Natural killer cell (primary cell): ENCODE data around the gene LHFPL2. TPM values are rescaled to one million over a fixed set of nuclear protein-coding genes. Genes with fewer than 3 reads are reported as not detected.

ENCODE experiments used
- ATAC-seq, 3 donors: fragments of 150-1000 bp in 2 of 3; fragments of 200-7000 bp in 1 of 3; cut with Tn5 transposase; 1 replicate in 1 of 3; 2 replicates in 2 of 3; pipeline ENCODE4 v1.10.0; 2021; ENCODE audit warnings: mild to moderate bottlenecking in 2 of 3, moderate library complexity in 2 of 3
- DNase-seq, 2 donors: peaks; one replicate each; pipeline versions ENCODE4 v3.0.0 to v3.0.0-alpha.2; 2013 to 2021; ENCODE audit warnings: mixed read lengths in 1 of 2
- H3K27ac ChIP-seq: one replicate; pipeline ENCODE4 v1.5.1; 2013; ENCODE audit warnings: mild to moderate bottlenecking, low read length
- H3K27me3 ChIP-seq: one replicate; pipeline ENCODE4 v1.6.1; 2013; ENCODE audit warnings: low read length; ENCODE audit not compliant: control insufficient read depth, insufficient read depth
- H3K36me3 ChIP-seq: one replicate; pipeline ENCODE4 v1.6.1; 2013; ENCODE audit warnings: low read length; ENCODE audit not compliant: control insufficient read depth, insufficient read depth
- H3K4me1 ChIP-seq: one replicate; pipeline ENCODE4 v1.6.1; 2013; ENCODE audit warnings: low read length; ENCODE audit not compliant: control insufficient read depth, insufficient read depth
- H3K4me3 ChIP-seq: one replicate; pipeline ENCODE4 v1.5.1; 2013; ENCODE audit warnings: low read length
- H3K9me3 ChIP-seq: one replicate; pipeline ENCODE4 v1.6.1; 2013; ENCODE audit warnings: low read length; ENCODE audit not compliant: control insufficient read depth, insufficient read depth
- H3K27ac Mint-ChIP-seq, 2 donors: one replicate each; pipeline ENCODE4 v1.8.0; 2022; ENCODE audit warnings: mild to moderate bottlenecking in 2 of 2, mixed read lengths in 2 of 2, moderate library complexity in 1 of 2
- H3K27me3 Mint-ChIP-seq, 2 donors: one replicate each; pipeline ENCODE4 v1.8.0; 2022; ENCODE audit warnings: low read depth in 2 of 2, mixed read lengths in 2 of 2
- H3K36me3 Mint-ChIP-seq: one replicate; pipeline ENCODE4 v1.8.0; 2022; ENCODE audit warnings: mixed read lengths
- H3K4me1 Mint-ChIP-seq, 2 donors: one replicate each; pipeline ENCODE4 v1.8.0; 2022; ENCODE audit warnings: mixed read lengths in 2 of 2
- H3K4me3 Mint-ChIP-seq: one replicate; pipeline ENCODE4 v1.8.0; 2022; ENCODE audit warnings: mild to moderate bottlenecking, moderate library complexity, mixed read lengths
- H3K9me3 Mint-ChIP-seq, 2 donors: one replicate each; pipeline ENCODE4 v1.8.0; 2022; ENCODE audit warnings: mixed read lengths in 2 of 2
- CTCF ChIP-seq: fragments of 200-600 bp; IDR thresholded peaks from one replicate; pipeline ENCODE4 v1.8.0; 2022; ENCODE audit warnings: antibody characterized with exemption
- WGBS: methylation state at CpG from one replicate; pipeline ENCODE4 v1.1.7; 2013; ENCODE audit warnings: missing lambda C conversion rate; ENCODE audit not compliant: insufficient coverage; 5-methylcytosine and 5-hydroxymethylcytosine counted together
- intact Hi-C: fragments of 100-400 bp; cut with micrococcal nuclease; formaldehyde crosslinking; loops from one replicate; pipeline ENCODE4 v1.14.2; 2022
- total RNA-seq, 4 donors: library from RNA; stranded (reverse); fragments of 120-200 nt in 1 of 4; gene quantifications; one replicate each; pipeline versions ENCODE4 v1.2.3 to v1.2.4, GENCODE V29; 2013 to 2022

LHFPL2 gene
- total RNA-seq, 3 donors from 2014 or later (not counting 1 experiment from before 2014, with no cell fraction given) = 0.85 to 1.9 (median 1.00) TPM

- WGBS = 86% methylated on average over 5 of the region's 7 CpGs
- ATAC-seq = no peak
- Mint-ChIP-seq H3K4me1 (no peaks in the 10 kb centered on the region), H3K4me3 (no peak overlapping the region), H3K27ac (no peak overlapping the region), H3K9me3 (no peaks in the 10 kb centered on the region), H3K27me3 (peaks cover 0 to 12% of the 10 kb centered on the region in 2 donors), H3K36me3 (no peaks in the 10 kb centered on the region)
- Histone ChIP-seq H3K27ac (no peak overlapping the region), H3K4me3 (no peak overlapping the region), H3K4me1 (no peaks in the 10 kb centered on the region), H3K36me3 (no peaks in the 10 kb centered on the region), H3K9me3 (no peaks in the 10 kb centered on the region), H3K27me3 (no peaks in the 10 kb centered on the region)
- DNase-seq = no peak
- intact Hi-C loops = no loop called here
- no peak for TF ChIP-seq CTCF
Observed at GRCh38 chr5:78566747-78567425, 81.7 kb downstream of the LHFPL2 start.

GRCh38 chr5:78565395-78565794, 83.2 kb downstream of the LHFPL2 start:
- TF ChIP-seq CTCF = no peak
- no peak for DNase-seq
- Mint-ChIP-seq H3K27ac (no peak overlapping the region), H3K4me3 (no peak overlapping the region), H3K27me3 (peaks cover 2 to 5% of the 10 kb centered on the region in 2 donors), H3K9me3 (no peaks in the 10 kb centered on the region), H3K36me3 (no peaks in the 10 kb centered on the region), H3K4me1 (no peaks in the 10 kb centered on the region)
- no peak for ATAC-seq
- Histone ChIP-seq H3K9me3 (no peaks in the 10 kb centered on the region), H3K27ac (no peak overlapping the region), H3K36me3 (no peaks in the 10 kb centered on the region), H3K27me3 (no peaks in the 10 kb centered on the region), H3K4me3 (no peak overlapping the region), H3K4me1 (no peaks in the 10 kb centered on the region)
- 95% methylated on average over 1 of the region's 1 CpG for WGBS
- intact Hi-C loops = no loop called here

- Histone ChIP-seq H3K36me3 (no peaks in the 10 kb centered on the region), H3K4me1 (no peaks in the 10 kb centered on the region), H3K4me3 (no peak overlapping the region), H3K27me3 (no peaks in the 10 kb centered on the region), H3K27ac (no peak overlapping the region), H3K9me3 (no peaks in the 10 kb centered on the region)
- WGBS = 77% methylated on average over 2 of the region's 2 CpGs
- Mint-ChIP-seq H3K36me3 (no peaks in the 10 kb centered on the region), H3K4me3 (no peak overlapping the region), H3K9me3 (no peaks in the 10 kb centered on the region), H3K27me3 (peaks cover 6 to 10% of the 10 kb centered on the region in 2 donors), H3K27ac (no peak overlapping the region), H3K4me1 (no peaks in the 10 kb centered on the region)
- TF ChIP-seq CTCF = no peak
- intact Hi-C loops = no loop called here
- DNase-seq (no peak), ATAC-seq (no peak)
Observed at GRCh38 chr5:78563621-78564020, 85.0 kb downstream of the LHFPL2 start.
